Esophagus squamous epithelium (tissue), 5 donors: ENCODE results near the gene BTBD2. TPM values are rescaled to one million over a fixed set of nuclear protein-coding genes. Genes with fewer than 3 reads are reported as not detected.

ENCODE experiments used
- DNase-seq: peaks from one replicate; lab custom pipeline; 2025; lab: John Stamatoyannopoulos, UW
- H3K27ac ChIP-seq, 4 donors: fragments of 200-600 bp; sonication (generic); one replicate each; pipeline ENCODE4 v1.5.1; 2016 to 2019; ENCODE audit warnings: mild to moderate bottlenecking in 1 of 4
- H3K27me3 ChIP-seq, 4 donors: fragments of 200-600 bp; sonication (generic); 1 replicate in 3 of 4; 2 replicates in 1 of 4; pipeline versions ENCODE4 v1.5.1 to v1.6.0; 2017 to 2021; ENCODE audit warnings: antibody characterized with exemption in 1 of 4
- H3K36me3 ChIP-seq, 3 donors: fragments of 200-600 bp; sonication (generic); one replicate each; pipeline ENCODE4 v1.5.1; 2016 to 2019
- H3K4me1 ChIP-seq, 3 donors: fragments of 200-600 bp; sonication (generic); one replicate each; pipeline ENCODE4 v1.5.1; 2017 to 2019
- H3K4me3 ChIP-seq, 4 donors: fragments of 200-600 bp; sonication (generic); 1 replicate in 3 of 4; 2 replicates in 1 of 4; pipeline ENCODE4 v1.5.1; 2016 to 2019; ENCODE audit warnings: mild to moderate bottlenecking in 2 of 4, moderate library complexity in 1 of 4
- H3K9me3 ChIP-seq, 3 donors: fragments of 200-600 bp; sonication (generic); one replicate each; pipeline ENCODE4 v1.5.1; 2016 to 2019
- CTCF ChIP-seq, 6 experiments: fragments of 450-650 bp in 4 of 6; fragments of 200-600 bp in 2 of 6; sonication (generic) in 2 of 6; IDR thresholded peaks; one replicate each; pipeline ENCODE4 v1.5.1; 2016 to 2019; ENCODE audit warnings: antibody characterized with exemption in 6 of 6, mild to moderate bottlenecking in 4 of 6, moderate library complexity in 4 of 6
- POLR2A ChIP-seq, 4 donors: fragments of 450-650 bp; IDR thresholded peaks; one replicate each; pipeline ENCODE4 v1.6.1; 2017; ENCODE audit warnings: antibody characterized with exemption in 4 of 4, mild to moderate bottlenecking in 4 of 4, moderate library complexity in 3 of 4
- WGBS, 2 donors: methylation state at CpG; one replicate each; pipeline ENCODE4 v1.1.5; 2018; 5-methylcytosine and 5-hydroxymethylcytosine counted together
- intact Hi-C: fragments of 100-400 bp; cut with DNase I; formaldehyde crosslinking; loops from one replicate; pipeline ENCODE4 v1.15.0; 2022
- total RNA-seq, 4 donors: library from RNA; depleted of rRNA; stranded (reverse); fragments of >200 nt; gene quantifications; one replicate each; pipeline ENCODE4 v1.1.0, GENCODE V29; 2016
- donor health status: DM: yes; HTN: yes; CAD: no.

The BTBD2 gene
- total RNA-seq, 4 donors from 2014 or later: 42.3 to 79.0 (median 63.8) TPM

- Histone ChIP-seq H3K27ac (peak overlapping the region; percentile 97 to 99 (median 99)), H3K36me3 (peaks cover 7 to 41% (median 17%) of the 10 kb centered on the region in 3 donors), H3K4me3 (peak overlapping the region; percentile 94 to 99 (median 98)), H3K27me3 (no peaks in the 10 kb centered on the region), H3K4me1 (peaks cover 78 to 89% (median 81%) of the 10 kb centered on the region in 3 donors), H3K9me3 (no peaks in the 10 kb centered on the region)
- intact Hi-C loops: no loop called here
- WGBS, 2 donors: no CpG with 5 or more reads among the region's 49 CpGs
- TF ChIP-seq POLR2A (IDR thresholded peaks at IDR 0.05) (peak in 1 of 4 donors; percentile 1), CTCF (IDR thresholded peaks at IDR 0.05) (peak in 1 of 6 experiments; percentile 8)
- no peak for DNase-seq
These were observed 35.0 kb upstream of the BTBD2 start for GRCh38 chr19:2050349-2050990.

- intact Hi-C loops: no loop called here
- Histone ChIP-seq H3K4me3 (peak overlapping the region; percentile 94 to 99 (median 98)), H3K4me1 (peaks cover 79 to 89% (median 82%) of the 10 kb centered on the region in 3 donors), H3K36me3 (peaks cover 12 to 47% (median 23%) of the 10 kb centered on the region in 3 donors), H3K27me3 (no peaks in the 10 kb centered on the region), H3K9me3 (no peaks in the 10 kb centered on the region), H3K27ac (peak overlapping the region; percentile 97 to 99 (median 99))
- DNase-seq: no peak
- TF ChIP-seq CTCF (IDR thresholded peaks at IDR 0.05): no peak
- TF ChIP-seq POLR2A (IDR thresholded peaks at IDR 0.05): peak in 2 of 4 donors; percentile 64 to 82
- WGBS, 2 donors: 0% methylated on average over 2 to 3 of the region's 16 CpGs
These were observed 34.3 kb upstream of the BTBD2 start for GRCh38 chr19:2049741-2050348.

GRCh38 chr19:2048959-2049740, 33.6 kb upstream of the BTBD2 start:
- intact Hi-C loops: no loop called here
- 24% methylated on average over 7 of the region's 27 CpGs; no CpG with 5 or more reads in 1 of the 2 donors for WGBS, 2 donors
- no peaks in the 10 kb centered on the region for H3K9me3 ChIP-seq
- peak overlapping the region; percentile 94 to 99 (median 98) for H3K4me3 ChIP-seq
- H3K4me1 ChIP-seq: peaks cover 79 to 89% (median 82%) of the 10 kb centered on the region in 3 donors
- no peak for DNase-seq
- H3K27me3 ChIP-seq: no peaks in the 10 kb centered on the region
- H3K36me3 ChIP-seq: peaks cover 19 to 54% (median 23%) of the 10 kb centered on the region in 3 donors
- TF ChIP-seq POLR2A (IDR thresholded peaks at IDR 0.05) (no peak), CTCF (IDR thresholded peaks at IDR 0.05) (no peak)
- peak overlapping the region; percentile 97 to 99 (median 99) for H3K27ac ChIP-seq

GRCh38 chr19:2048104-2048958, 32.8 kb upstream of the BTBD2 start:
- H3K36me3 ChIP-seq: peaks cover 21 to 60% (median 25%) of the 10 kb centered on the region in 3 donors
- intact Hi-C loops: no loop called here
- H3K4me1 ChIP-seq: peaks cover 77 to 89% (median 81%) of the 10 kb centered on the region in 3 donors
- H3K27ac ChIP-seq: peak overlapping the region; percentile 97 to 99 (median 99)
- no peaks in the 10 kb centered on the region for H3K9me3 ChIP-seq
- no CpG with 5 or more reads among the region's 17 CpGs for WGBS, 2 donors
- no peak for DNase-seq
- peak overlapping the region; percentile 94 to 99 (median 98) for H3K4me3 ChIP-seq
- TF ChIP-seq POLR2A (IDR thresholded peaks at IDR 0.05): no peak
- no peak for TF ChIP-seq CTCF (IDR thresholded peaks at IDR 0.05)
- H3K27me3 ChIP-seq: no peaks in the 10 kb centered on the region
